GM20000 (cell line): ENCODE results near the gene BUD13.
A peak's percentile ranks its signal among the peaks of the same experiment; 100 is the strongest.
"Not testable (repeated sequence)": the region's sequence is repeated elsewhere in the genome, so short reads cannot be mapped to it uniquely, and the experiment has no call there.

Source experiments
- DNase-seq: peaks from one replicate; pipeline ENCODE4 v3.0.0; 2012; ENCODE audit warnings: low spot score
- TF ChIP-seq, protein P1 (sequence below): IDR thresholded peaks from 2 replicates; pipeline ENCODE4 v1.5.1; 2012; ENCODE audit warnings: mild to moderate bottlenecking, control low read depth; ENCODE audit errors: extremely low read depth, missing control alignments

BUD13 gene

DNA sequence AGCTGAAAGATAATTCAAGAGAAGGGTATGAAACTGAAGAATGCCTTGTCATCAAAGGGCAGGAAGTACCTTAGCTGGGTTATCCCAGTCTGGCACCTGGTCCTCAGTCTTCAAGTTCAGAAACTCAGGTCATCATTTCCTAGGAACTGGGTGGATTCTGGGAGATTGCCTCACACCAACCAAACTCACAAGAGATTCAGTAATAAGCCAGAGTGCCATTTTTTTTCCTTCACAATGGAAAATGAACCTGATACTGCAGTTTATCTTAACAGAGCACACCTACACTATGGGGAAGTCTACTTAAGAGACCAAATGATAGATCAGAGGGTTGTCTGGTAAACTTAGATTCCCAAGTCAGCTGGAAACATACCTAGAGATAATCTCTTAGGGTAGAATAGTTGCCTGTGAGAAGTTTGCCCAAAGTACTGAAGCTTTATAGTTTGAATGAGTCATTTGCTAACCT, 3.8 kb upstream of the BUD13 start:
- TF ChIP-seq, protein P1, sequence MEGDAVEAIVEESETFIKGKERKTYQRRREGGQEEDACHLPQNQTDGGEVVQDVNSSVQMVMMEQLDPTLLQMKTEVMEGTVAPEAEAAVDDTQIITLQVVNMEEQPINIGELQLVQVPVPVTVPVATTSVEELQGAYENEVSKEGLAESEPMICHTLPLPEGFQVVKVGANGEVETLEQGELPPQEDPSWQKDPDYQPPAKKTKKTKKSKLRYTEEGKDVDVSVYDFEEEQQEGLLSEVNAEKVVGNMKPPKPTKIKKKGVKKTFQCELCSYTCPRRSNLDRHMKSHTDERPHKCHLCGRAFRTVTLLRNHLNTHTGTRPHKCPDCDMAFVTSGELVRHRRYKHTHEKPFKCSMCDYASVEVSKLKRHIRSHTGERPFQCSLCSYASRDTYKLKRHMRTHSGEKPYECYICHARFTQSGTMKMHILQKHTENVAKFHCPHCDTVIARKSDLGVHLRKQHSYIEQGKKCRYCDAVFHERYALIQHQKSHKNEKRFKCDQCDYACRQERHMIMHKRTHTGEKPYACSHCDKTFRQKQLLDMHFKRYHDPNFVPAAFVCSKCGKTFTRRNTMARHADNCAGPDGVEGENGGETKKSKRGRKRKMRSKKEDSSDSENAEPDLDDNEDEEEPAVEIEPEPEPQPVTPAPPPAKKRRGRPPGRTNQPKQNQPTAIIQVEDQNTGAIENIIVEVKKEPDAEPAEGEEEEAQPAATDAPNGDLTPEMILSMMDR, result no peak
- DNase-seq, result no peak

DNA sequence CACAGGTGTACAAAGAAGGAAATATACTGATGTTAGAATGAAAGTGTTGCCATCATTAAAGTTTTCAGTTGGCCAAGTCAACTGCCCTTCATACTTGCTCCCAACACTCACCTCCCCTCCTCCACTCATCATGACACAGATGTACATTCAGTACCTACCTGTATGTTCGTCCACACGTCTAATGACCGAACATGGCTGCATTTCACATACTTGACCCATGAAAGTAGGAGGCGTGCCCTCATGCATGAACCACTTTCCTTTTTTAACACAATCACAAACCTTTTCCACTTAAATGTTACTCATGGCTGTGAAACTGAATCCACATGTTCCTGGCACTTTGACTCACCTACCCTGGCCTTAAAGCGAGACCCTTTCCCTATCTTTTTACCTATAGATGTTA, 3.2 kb upstream of the BUD13 start:
- TF ChIP-seq, protein P1, result no peak
- DNase-seq, result no peak

- TF ChIP-seq, protein P1, result no peak
- DNase-seq, result no peak
Observed at GRCh38 chr11:116774661-116775060, 1.9 kb upstream of the BUD13 start.

DNA sequence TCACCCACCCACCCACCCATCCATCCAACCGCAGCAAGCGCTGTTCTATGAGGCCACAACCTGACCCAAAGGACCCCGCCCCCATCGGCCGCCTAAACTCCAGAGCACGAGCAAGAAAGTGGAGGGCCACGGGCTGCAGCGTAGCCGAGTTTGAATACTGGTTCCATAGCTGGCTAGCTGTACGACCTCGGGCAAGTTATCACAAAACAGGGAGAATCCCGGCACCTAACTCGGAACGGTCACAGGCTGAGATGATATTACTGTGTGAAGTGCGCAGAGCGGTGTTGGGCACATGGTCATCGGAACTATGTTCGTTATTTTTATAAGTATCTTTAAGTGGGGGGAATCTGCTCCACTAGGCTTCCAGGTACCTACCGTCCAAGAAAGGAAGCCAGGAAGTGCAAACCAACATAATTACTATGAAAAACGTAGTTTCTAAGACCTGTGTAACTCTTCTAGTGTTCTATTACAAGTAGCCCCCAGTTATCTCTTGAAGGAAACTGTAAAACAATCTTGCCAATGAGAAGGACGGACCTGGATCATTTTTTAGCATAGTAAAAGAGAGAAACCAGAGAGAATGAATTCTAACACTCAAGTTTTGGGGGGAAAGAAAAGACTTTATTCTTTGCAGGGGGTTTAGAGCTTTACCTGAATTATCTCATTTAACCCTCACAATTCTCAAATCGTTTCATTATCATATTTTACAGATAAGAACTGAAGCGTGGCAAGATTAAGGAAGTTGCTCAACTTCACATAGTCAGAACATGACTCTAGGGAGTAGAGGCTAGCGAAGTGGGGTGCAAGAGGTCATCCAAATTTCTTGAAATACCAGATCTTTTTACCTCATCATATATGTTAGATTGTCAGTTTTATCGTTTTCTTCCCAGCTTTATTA, 663 bp upstream of the BUD13 start:
- DNase-seq, result peak; percentile 43
- TF ChIP-seq, protein P1, result no peak

GRCh38 chr11:116771935-116772334, 852 bp downstream of the BUD13 start:
- no peak for DNase-seq
- TF ChIP-seq, protein P1, result no peak

- DNase-seq, result no peak
- TF ChIP-seq, protein P1, result no peak
Observed at GRCh38 chr11:116762132-116762531, 10.7 kb downstream of the BUD13 start.

GRCh38 chr11:116756044-116756443, 16.7 kb downstream of the BUD13 start:
- not testable (repeated sequence) for DNase-seq
